Spleen (tissue), 7 donors: ENCODE results near the gene HTR4.

Experiments used
- POLR2A ChIP-seq, 3 donors: fragments of 450-650 bp; IDR thresholded peaks; one replicate each; pipeline ENCODE4 v1.5.1; 2017; ENCODE audit warnings: antibody characterized with exemption in 3 of 3, mild to moderate bottlenecking in 1 of 3
- POLR2AphosphoS5 ChIP-seq, 3 donors: sonication (generic); formaldehyde crosslinking; IDR thresholded peaks; one replicate each; pipeline ENCODE4 v1.5.1; 2017; ENCODE audit warnings: antibody characterized with exemption in 3 of 3
- TF ChIP-seq, protein P1 (sequence below), 11 experiments: fragments of 200-600 bp in 7 of 11; fragments of 450-650 bp in 4 of 11; sonication (generic) in 4 of 11; IDR thresholded peaks in 8 of 11; conservative IDR thresholded peaks in 3 of 11; 1 replicate in 7 of 11; 2 replicates in 4 of 11; pipeline versions ENCODE4 v1.4.0 to v1.8.0; 2016 to 2021; ENCODE audit warnings: antibody characterized with exemption in 11 of 11, inconsistent platforms in 4 of 11, mild to moderate bottlenecking in 1 of 11
- donor health status: DM: no; HTN: no; CAD: no; lungs with moderate emphysema.
- donor health status: DM: no; HTN: no; CAD: no.
- donor health status: DM: no; HTN: no; CAD: no.

DNA sequence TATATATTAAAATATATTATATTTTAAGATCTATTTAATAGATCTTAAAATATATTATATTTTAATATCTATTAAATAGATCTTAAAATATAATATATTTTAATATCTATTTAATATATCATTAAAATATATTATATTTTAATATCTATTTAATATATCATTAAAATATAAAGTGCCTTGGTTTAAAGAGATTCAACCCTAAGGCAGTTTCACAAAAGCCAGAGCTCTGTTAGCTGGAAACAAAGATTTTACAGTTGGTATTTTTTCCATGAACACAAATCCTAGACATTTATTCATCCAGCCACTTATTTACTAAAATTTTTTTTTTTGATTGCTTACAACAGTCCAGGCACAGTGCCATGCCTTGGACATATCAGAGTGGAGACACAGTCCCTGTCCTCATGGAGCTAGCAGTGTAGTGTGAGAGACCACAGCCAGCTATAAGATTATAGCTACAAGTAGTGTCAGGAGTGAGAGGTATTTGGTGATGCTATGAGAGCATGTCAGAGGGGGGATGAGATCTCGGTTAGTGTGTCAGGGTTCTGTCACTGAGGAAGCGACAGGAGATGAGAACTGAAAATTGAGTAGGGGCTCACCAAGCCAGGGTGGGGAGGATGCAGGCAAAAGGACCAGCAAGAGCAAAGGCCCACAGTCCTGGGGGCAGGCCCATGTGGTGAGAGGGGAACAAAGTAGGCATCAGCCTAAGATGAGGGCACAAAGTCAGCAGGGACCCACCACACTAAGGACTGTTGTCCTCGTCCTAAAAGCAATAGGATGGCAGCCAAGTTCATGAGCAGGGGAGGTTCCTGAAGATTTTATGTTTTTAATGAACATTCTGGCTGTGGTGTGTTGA is 196.1 kb downstream of the HTR4 start:
- TF ChIP-seq, protein P1, sequence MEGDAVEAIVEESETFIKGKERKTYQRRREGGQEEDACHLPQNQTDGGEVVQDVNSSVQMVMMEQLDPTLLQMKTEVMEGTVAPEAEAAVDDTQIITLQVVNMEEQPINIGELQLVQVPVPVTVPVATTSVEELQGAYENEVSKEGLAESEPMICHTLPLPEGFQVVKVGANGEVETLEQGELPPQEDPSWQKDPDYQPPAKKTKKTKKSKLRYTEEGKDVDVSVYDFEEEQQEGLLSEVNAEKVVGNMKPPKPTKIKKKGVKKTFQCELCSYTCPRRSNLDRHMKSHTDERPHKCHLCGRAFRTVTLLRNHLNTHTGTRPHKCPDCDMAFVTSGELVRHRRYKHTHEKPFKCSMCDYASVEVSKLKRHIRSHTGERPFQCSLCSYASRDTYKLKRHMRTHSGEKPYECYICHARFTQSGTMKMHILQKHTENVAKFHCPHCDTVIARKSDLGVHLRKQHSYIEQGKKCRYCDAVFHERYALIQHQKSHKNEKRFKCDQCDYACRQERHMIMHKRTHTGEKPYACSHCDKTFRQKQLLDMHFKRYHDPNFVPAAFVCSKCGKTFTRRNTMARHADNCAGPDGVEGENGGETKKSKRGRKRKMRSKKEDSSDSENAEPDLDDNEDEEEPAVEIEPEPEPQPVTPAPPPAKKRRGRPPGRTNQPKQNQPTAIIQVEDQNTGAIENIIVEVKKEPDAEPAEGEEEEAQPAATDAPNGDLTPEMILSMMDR (IDR thresholded peaks at IDR 0.05 in 8 of 11, conservative IDR thresholded peaks at IDR 0.05 in 3 of 11): no peak
- TF ChIP-seq POLR2A (IDR thresholded peaks at IDR 0.05) (no peak), POLR2AphosphoS5 (IDR thresholded peaks at IDR 0.05) (no peak)
